Endothelial cell of umbilical vein (primary cell): ENCODE measurements around the gene PRKAA1. TPM values are rescaled to one million over a fixed set of nuclear protein-coding genes. Genes with fewer than 3 reads are reported as not detected.
A peak's percentile ranks its signal among the peaks of the same experiment; 100 is the strongest.

Experiments used
- BruUV-seq: library from RNA; stranded (reverse); fragments of 400-500 nt; replicated peaks from 2 replicates; lab custom pipeline; 2021; lab: Mats Ljungman, UMichigan
- CTCF ChIA-PET: fragments of 300-600, 350-600 bp; sonication (Branson Sonifier 250); formaldehyde crosslinking; loops from one replicate; lab custom pipeline; 2021; ENCODE audit warnings: antibody characterized with exemption, inconsistent platforms; lab: Charles Lee
- POLR2A ChIA-PET: fragments of 300-600, 350-600 bp; sonication (Branson Sonifier 250); formaldehyde crosslinking; loops from one replicate; lab custom pipeline; 2021; ENCODE audit warnings: antibody characterized with exemption, inconsistent platforms; lab: Charles Lee
- DNase-seq: peaks from one replicate; pipeline ENCODE4 v3.0.0-alpha.2; 2011; ENCODE audit warnings: low read depth, low spot score
- FAIRE-seq: peaks from 2 replicates; lab custom pipeline; 2011; peaks lifted over from hg19 to GRCh38; lab: Jason Lieb, UNC
- H2AFZ ChIP-seq: 2 replicates; pipeline ENCODE4 v1.6.0; 2012; ENCODE audit warnings: low read depth, low read length, control low read depth, inconsistent platforms
- H3K27ac ChIP-seq: 2 replicates; pipeline ENCODE4 v1.5.1; 2011; ENCODE audit warnings: low read depth, mild to moderate bottlenecking, control low read depth, low read length, moderate library complexity; ENCODE audit not compliant: insufficient read depth
- H3K27me3 ChIP-seq, 2 experiments: 2 replicates each; pipeline versions ENCODE4 v1.6.0 to v1.6.1; 2011; ENCODE audit warnings: low read length in 2 of 2, mixed read lengths in 1 of 2; ENCODE audit not compliant: control insufficient read depth in 2 of 2, insufficient read depth in 2 of 2
- H3K36me3 ChIP-seq, 2 experiments: 2 replicates in 1 of 2; 3 replicates in 1 of 2; pipeline ENCODE4 v1.5.1; 2011; ENCODE audit warnings: low read length in 2 of 2, mild to moderate bottlenecking in 1 of 2, moderate library complexity in 1 of 2; ENCODE audit not compliant: control insufficient read depth in 2 of 2, insufficient read depth in 2 of 2; ENCODE audit errors: extremely low read depth in 1 of 2
- H3K4me1 ChIP-seq: 3 replicates; pipeline ENCODE4 v1.5.1; 2011; ENCODE audit warnings: mild to moderate bottlenecking, low read length; ENCODE audit not compliant: control insufficient read depth, insufficient read depth; ENCODE audit errors: extremely low read depth
- H3K4me2 ChIP-seq: 2 replicates; pipeline ENCODE4 v1.6.1; 2011; ENCODE audit warnings: low read length, control low read depth, mixed read lengths; ENCODE audit not compliant: insufficient read depth
- H3K4me3 ChIP-seq, 3 experiments: fragments of 200-600 bp in 1 of 3; sonication (generic), shearing (Covaris generic) in 1 of 3; replicated peaks in 1 of 3; 2 replicates each; pipeline ENCODE4 v1.5.1; 2011 to 2016; ENCODE audit warnings: control low read depth in 3 of 3, low read length in 3 of 3, mild to moderate bottlenecking in 2 of 3, inconsistent platforms in 1 of 3, low read depth in 1 of 3, moderate library complexity in 1 of 3; ENCODE audit not compliant: insufficient read depth in 1 of 3
- H3K79me2 ChIP-seq: 2 replicates; pipeline ENCODE4 v1.6.0; 2012; ENCODE audit warnings: low read length, inconsistent platforms; ENCODE audit not compliant: control insufficient read depth, insufficient read depth
- H3K9ac ChIP-seq: replicated peaks from 2 replicates; pipeline ENCODE3; 2011; ENCODE audit warnings: low read length, control low read depth; ENCODE audit not compliant: insufficient read depth; ENCODE audit errors: extremely low read depth
- H3K9me1 ChIP-seq: replicated peaks from 3 replicates; pipeline ENCODE4 v1.6.0; 2011; ENCODE audit warnings: mild to moderate bottlenecking, low read length; ENCODE audit not compliant: control insufficient read depth, insufficient read depth; ENCODE audit errors: extremely low read depth
- H3K9me3 ChIP-seq: replicated peaks from 2 replicates; pipeline ENCODE4 v1.5.1; 2012; ENCODE audit warnings: low read length, inconsistent platforms; ENCODE audit not compliant: control insufficient read depth, insufficient read depth
- H4K20me1 ChIP-seq: replicated peaks from 2 replicates; pipeline ENCODE3; 2011; ENCODE audit warnings: mild to moderate bottlenecking, low read length; ENCODE audit not compliant: control insufficient read depth, insufficient read depth; ENCODE audit errors: extremely low read depth
- CTCF ChIP-seq, 2 donors: IDR thresholded peaks; 1 replicate in 1 of 2; 2 replicates in 1 of 2; pipeline ENCODE4 v1.5.1; 2011; ENCODE audit warnings: low read length in 2 of 2, mild to moderate bottlenecking in 2 of 2, moderate library complexity in 2 of 2, control low read depth in 1 of 2, inconsistent platforms in 1 of 2, low read depth in 1 of 2; ENCODE audit not compliant: insufficient read depth in 1 of 2; ENCODE audit errors: extremely low read depth in 1 of 2
- EZH2 ChIP-seq: IDR thresholded peaks from 2 replicates; pipeline ENCODE4 v1.6.1; 2012; ENCODE audit warnings: borderline replicate concordance, low read depth, mild to moderate bottlenecking, moderate library complexity, low read length, inconsistent platforms; ENCODE audit not compliant: severe bottlenecking
- GATA2 ChIP-seq: IDR thresholded peaks from 2 replicates; pipeline ENCODE4 v1.7.0; 2011; ENCODE audit warnings: low read depth, mild to moderate bottlenecking, moderate library complexity, mixed read lengths, low read length; ENCODE audit not compliant: insufficient read length, insufficient read depth
- MAX ChIP-seq: IDR thresholded peaks from 2 replicates; pipeline ENCODE4 v1.6.1; 2011; ENCODE audit not compliant: insufficient read depth, insufficient read length
- MYC ChIP-seq: IDR thresholded peaks from one replicate; pipeline ENCODE4 v1.6.1; 2011; ENCODE audit warnings: mild to moderate bottlenecking, low read depth, low read length
- POLR2A ChIP-seq: IDR thresholded peaks from 2 replicates; pipeline ENCODE4 v1.6.1; 2012; ENCODE audit warnings: low read depth, mild to moderate bottlenecking, control low read depth, low read length
- dilution Hi-C: fragments of 300-500 bp; cut with MboI; formaldehyde crosslinking; loops from one replicate; pipeline ENCODE4 v1.15.0; 2019; ENCODE audit warnings: low sequenced_read_pairs; ENCODE audit not compliant: extremely low pct_ligation_motif_present
- intact Hi-C: fragments of 100-400 bp; cut with micrococcal nuclease; formaldehyde crosslinking; loops from one replicate; pipeline ENCODE4 v1.10.0; 2022
- polyA plus RNA-seq, 4 experiments: library from polyadenylated mRNA; depleted of rRNA in 3 of 4; stranded (reverse) in 3 of 4; unstranded in 1 of 4; fragments of >200 nt; gene quantifications; 2 replicates each; pipeline versions ENCODE4 v1.2.1 to v1.2.3, GENCODE V29; 2011 to 2012; ENCODE audit warnings: missing spikeins in 1 of 4
- total RNA-seq: library from RNA; stranded (reverse); gene quantifications from 2 replicates; pipeline ENCODE4 v1.2.3, GENCODE V29; 2021

The PRKAA1 gene
- total and polyA plus RNA-seq, 2 donors (not counting 3 experiments of a cell fraction or from before 2014, with no cell fraction given): 37.0 to 83.5 TPM

GRCh38 chr5:40831346-40832210 lies 33.4 kb upstream of the PRKAA1 start:
- H3K4me2 ChIP-seq: peak overlapping the region; percentile 86
- H3K9me3 ChIP-seq: no peaks in the 10 kb centered on the region
- no peak overlapping the region for H3K9ac ChIP-seq
- CTCF ChIA-PET: no interaction called here
- H3K27ac ChIP-seq: no peak overlapping the region
- H3K27me3 ChIP-seq: no peaks in the 10 kb centered on the region
- no peak overlapping the region for H3K4me3 ChIP-seq
- no peak for FAIRE-seq
- no peak overlapping the region for H2AFZ ChIP-seq
- intact Hi-C loops: no loop called here
- no peak for DNase-seq
- H3K36me3 ChIP-seq: peaks cover 29 to 48% of the 10 kb centered on the region in 2 experiments
- TF ChIP-seq POLR2A: peak; percentile 30
- no peak for TF ChIP-seq MAX
- TF ChIP-seq GATA2: no peak
- POLR2A ChIA-PET: interaction anchor here (0.7 to 2.5 kb wide), 3 partner anchors 11 to 35 kb away, joined by 3 to 8 read pairs (median 4); partner anchors contain the start of genes CARD6 and PRKAA1
- H4K20me1 ChIP-seq: peaks cover 4% of the 10 kb centered on the region
- peaks cover 28% of the 10 kb centered on the region for H3K4me1 ChIP-seq
- peaks cover 59% of the 10 kb centered on the region for H3K79me2 ChIP-seq
- dilution Hi-C loops: no loop called here
- no peaks in the 10 kb centered on the region for H3K9me1 ChIP-seq
- no TSS peak for BruUV-seq

GRCh38 chr5:40829748-40830533 lies 31.8 kb upstream of the PRKAA1 start:
- Histone ChIP-seq H3K4me1 (peaks cover 19% of the 10 kb centered on the region), H3K27ac (no peak overlapping the region), H3K27me3 (no peaks in the 10 kb centered on the region), H3K36me3 (peaks cover 29 to 48% of the 10 kb centered on the region in 2 experiments), H3K4me2 (no peak overlapping the region), H3K9ac (no peak overlapping the region), H4K20me1 (peaks cover 4% of the 10 kb centered on the region), H2AFZ (no peak overlapping the region), H3K9me3 (no peaks in the 10 kb centered on the region), H3K9me1 (no peaks in the 10 kb centered on the region), H3K79me2 (peaks cover 58% of the 10 kb centered on the region), H3K4me3 (no peak overlapping the region)
- no peak for FAIRE-seq
- TF ChIP-seq EZH2: no peak
- no peak for TF ChIP-seq CTCF (IDR thresholded peaks at IDR 0.05; ENCODE audit: extremely low read depth in 1 of 2, insufficient read depth in 1 of 2, low read depth in 1 of 2, low read length in 2 of 2)
- TF ChIP-seq MYC: no peak
- BruUV-seq: no TSS peak
- dilution Hi-C loops (no loop called here), intact Hi-C loops (no loop called here)
- ChIA-PET CTCF (interaction anchor here (0.8 to 0.9 kb wide), 2 partner anchors 31 to 49 kb away, joined by 4 read pairs; partner anchors contain the start of gene PRKAA1), POLR2A (no interaction called here)
- no peak for DNase-seq
